Loucy (cell line): ENCODE measurements around the gene MARCO.

Experiments
- H2AFZ ChIP-seq: fragments of 200-600 bp; sonication (generic); 2 replicates; pipeline ENCODE4 v1.6.0; 2016; ENCODE audit warnings: antibody characterized with exemption, mild to moderate bottlenecking, low read length, moderate library complexity
- H3F3A ChIP-seq: fragments of 200-600 bp; 2 replicates; pipeline ENCODE4 v1.6.0; 2016; ENCODE audit warnings: antibody characterized with exemption, low read depth, mild to moderate bottlenecking
- H3K27me3 ChIP-seq: fragments of 200-600 bp; sonication (generic); 2 replicates; pipeline ENCODE4 v1.6.1; 2014; ENCODE audit warnings: low read length, mild to moderate bottlenecking; ENCODE audit not compliant: insufficient read depth, poor library complexity, severe bottlenecking
- H3K36me3 ChIP-seq: fragments of 200-600 bp; sonication (generic); 2 replicates; pipeline ENCODE4 v1.6.1; 2016; ENCODE audit warnings: low read length; ENCODE audit not compliant: insufficient read depth
- H3K4me1 ChIP-seq: fragments of 200-600 bp; sonication (generic); 2 replicates; pipeline ENCODE4 v1.5.1; 2014; ENCODE audit warnings: low read length, mild to moderate bottlenecking; ENCODE audit not compliant: insufficient read depth, poor library complexity, severe bottlenecking
- H3K4me2 ChIP-seq: fragments of 200-600 bp; sonication (generic); 2 replicates; pipeline ENCODE4 v1.6.0; 2014; ENCODE audit warnings: antibody characterized with exemption, low read length, low read depth, mild to moderate bottlenecking; ENCODE audit not compliant: poor library complexity, severe bottlenecking
- H3K4me3 ChIP-seq: fragments of 200-600 bp; sonication (generic); 2 replicates; pipeline ENCODE4 v1.5.1; 2014; ENCODE audit warnings: low read length, mild to moderate bottlenecking, mixed read lengths; ENCODE audit not compliant: poor library complexity, severe bottlenecking
- H3K79me2 ChIP-seq: fragments of 200-600 bp; sonication (generic); 2 replicates; pipeline ENCODE4 v1.6.1; 2014; ENCODE audit warnings: low read length; ENCODE audit not compliant: insufficient read depth
- H3K9ac ChIP-seq: fragments of 200-600 bp; sonication (generic); 2 replicates; pipeline ENCODE4 v1.6.0; 2014; ENCODE audit warnings: mild to moderate bottlenecking, low read depth, low read length, moderate library complexity; ENCODE audit not compliant: poor library complexity, severe bottlenecking
- H3K9me2 ChIP-seq: fragments of 200-600 bp; sonication (generic); replicated peaks from 2 replicates; pipeline ENCODE4 v1.6.1; 2016; ENCODE audit warnings: low read depth, low read length, mixed read lengths
- H3K9me3 ChIP-seq: fragments of 200-600 bp; sonication (generic); 2 replicates; pipeline ENCODE4 v1.6.1; 2014; ENCODE audit warnings: mild to moderate bottlenecking, antibody characterized with exemption, low read length, low read depth; ENCODE audit not compliant: insufficient read depth
- H4K20me1 ChIP-seq: fragments of 200-600 bp; sonication (generic); 2 replicates; pipeline ENCODE4 v1.6.0; 2014; ENCODE audit warnings: antibody characterized with exemption, low read length, mild to moderate bottlenecking; ENCODE audit not compliant: insufficient read depth, poor library complexity, severe bottlenecking
- CTCF ChIP-seq: fragments of 200-600 bp; sonication (generic); conservative IDR thresholded peaks from 2 replicates; pipeline ENCODE4 v1.5.1; 2014; ENCODE audit warnings: mild to moderate bottlenecking, antibody characterized with exemption, low read length
- EZH2phosphoT487 ChIP-seq: fragments of 200-600 bp; IDR thresholded peaks from 2 replicates; pipeline ENCODE4 v1.6.1; 2018; ENCODE audit warnings: antibody characterized with exemption, mild to moderate bottlenecking, moderate library complexity, borderline replicate concordance

The MARCO gene

GRCh38 chr2:118906186-118906585, 35.8 kb upstream of the MARCO start:
- H3K36me3 ChIP-seq = no peaks in the 10 kb centered on the region
- no peaks in the 10 kb centered on the region for H3K79me2 ChIP-seq
- no peak overlapping the region for H3K9ac ChIP-seq
- H3K4me3 ChIP-seq = no peak overlapping the region
- no peak overlapping the region for H3K4me2 ChIP-seq
- no peaks in the 10 kb centered on the region for H3K9me3 ChIP-seq
- TF ChIP-seq EZH2phosphoT487 (no peak), CTCF (no peak)
- H2AFZ ChIP-seq = no peak overlapping the region
- H3F3A ChIP-seq = no peaks in the 10 kb centered on the region
- no peaks in the 10 kb centered on the region for H4K20me1 ChIP-seq
- H3K4me1 ChIP-seq = no peaks in the 10 kb centered on the region
- no peaks in the 10 kb centered on the region for H3K9me2 ChIP-seq
- no peaks in the 10 kb centered on the region for H3K27me3 ChIP-seq

GRCh38 chr2:118907759-118908158, 34.2 kb upstream of the MARCO start:
- H3K4me2 ChIP-seq = no peak overlapping the region
- no peaks in the 10 kb centered on the region for H3K9me3 ChIP-seq
- H2AFZ ChIP-seq = no peak overlapping the region
- no peaks in the 10 kb centered on the region for H3K79me2 ChIP-seq
- H3K9ac ChIP-seq = no peak overlapping the region
- H3K4me1 ChIP-seq = no peaks in the 10 kb centered on the region
- H3K9me2 ChIP-seq = no peaks in the 10 kb centered on the region
- no peaks in the 10 kb centered on the region for H4K20me1 ChIP-seq
- no peak overlapping the region for H3K4me3 ChIP-seq
- H3K36me3 ChIP-seq = no peaks in the 10 kb centered on the region
- H3F3A ChIP-seq = no peaks in the 10 kb centered on the region
- TF ChIP-seq CTCF (no peak), EZH2phosphoT487 (no peak)
- no peaks in the 10 kb centered on the region for H3K27me3 ChIP-seq

GRCh38 chr2:118909191-118909590, 32.8 kb upstream of the MARCO start:
- H2AFZ ChIP-seq = no peak overlapping the region
- no peaks in the 10 kb centered on the region for H3F3A ChIP-seq
- H3K9me2 ChIP-seq = no peaks in the 10 kb centered on the region
- H4K20me1 ChIP-seq = no peaks in the 10 kb centered on the region
- no peak overlapping the region for H3K9ac ChIP-seq
- no peak for TF ChIP-seq EZH2phosphoT487
- no peak for TF ChIP-seq CTCF
- H3K27me3 ChIP-seq = no peaks in the 10 kb centered on the region
- no peaks in the 10 kb centered on the region for H3K4me1 ChIP-seq
- H3K36me3 ChIP-seq = no peaks in the 10 kb centered on the region
- H3K4me3 ChIP-seq = no peak overlapping the region
- no peaks in the 10 kb centered on the region for H3K79me2 ChIP-seq
- no peak overlapping the region for H3K4me2 ChIP-seq
- H3K9me3 ChIP-seq = no peaks in the 10 kb centered on the region
